ENCODE measurements around the gene SLC10A7.

Gene SLC10A7

DNA sequence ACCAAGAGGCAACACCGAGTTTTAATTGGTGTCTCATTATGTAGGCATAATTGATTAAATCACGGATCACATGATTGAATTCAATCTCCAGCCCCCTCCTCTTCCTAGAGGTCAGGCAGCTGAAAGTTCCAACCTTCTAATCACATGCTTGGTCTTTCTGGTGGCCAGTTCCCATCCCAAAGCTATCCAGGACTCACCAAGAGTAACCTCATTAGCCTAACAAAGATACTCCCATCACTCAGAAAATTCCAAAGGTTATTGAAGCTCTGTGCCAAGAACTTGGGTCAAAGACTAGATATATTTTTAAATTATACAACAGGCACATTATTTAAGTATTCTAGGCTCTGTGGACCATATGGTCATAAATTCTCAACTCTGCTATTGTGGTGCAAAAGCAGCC lies 65.1 kb downstream of the SLC10A7 start:
- Histone ChIP-seq H4K20me1 (ENCODE audit: control insufficient read depth, insufficient read depth, low read depth, low read length) (no peaks in the 10 kb centered on the region), H3K4me2 (ENCODE audit: low read length) (no peak overlapping the region), H3K4me3 (ENCODE audit: low read length) (no peak overlapping the region), H3K36me3 (ENCODE audit: control insufficient read depth, low read length) (no peaks in the 10 kb centered on the region), H3K79me2 (ENCODE audit: control insufficient read depth, low read length) (no peaks in the 10 kb centered on the region), H3K9me3 (ENCODE audit: control insufficient read depth, insufficient read depth, low read length) (no peaks in the 10 kb centered on the region), H3K27me3 (ENCODE audit: control insufficient read depth, low read length) (no peaks in the 10 kb centered on the region), H3K4me1 (ENCODE audit: control insufficient read depth, low read length) (peaks cover 6% of the 10 kb centered on the region), H3K27ac (ENCODE audit: low read depth, low read length) (no peak overlapping the region), H3F3A (ENCODE audit: control insufficient read depth, insufficient read depth) (no peaks in the 10 kb centered on the region), H3K9me2 (replicated peaks; ENCODE audit: control insufficient read depth, low read length) (no peaks in the 10 kb centered on the region)
- no peak for TF ChIP-seq EZH2phosphoT487 (IDR thresholded peaks at IDR 0.05; ENCODE audit: borderline replicate concordance, low read length)
- TF ChIP-seq, protein P1, sequence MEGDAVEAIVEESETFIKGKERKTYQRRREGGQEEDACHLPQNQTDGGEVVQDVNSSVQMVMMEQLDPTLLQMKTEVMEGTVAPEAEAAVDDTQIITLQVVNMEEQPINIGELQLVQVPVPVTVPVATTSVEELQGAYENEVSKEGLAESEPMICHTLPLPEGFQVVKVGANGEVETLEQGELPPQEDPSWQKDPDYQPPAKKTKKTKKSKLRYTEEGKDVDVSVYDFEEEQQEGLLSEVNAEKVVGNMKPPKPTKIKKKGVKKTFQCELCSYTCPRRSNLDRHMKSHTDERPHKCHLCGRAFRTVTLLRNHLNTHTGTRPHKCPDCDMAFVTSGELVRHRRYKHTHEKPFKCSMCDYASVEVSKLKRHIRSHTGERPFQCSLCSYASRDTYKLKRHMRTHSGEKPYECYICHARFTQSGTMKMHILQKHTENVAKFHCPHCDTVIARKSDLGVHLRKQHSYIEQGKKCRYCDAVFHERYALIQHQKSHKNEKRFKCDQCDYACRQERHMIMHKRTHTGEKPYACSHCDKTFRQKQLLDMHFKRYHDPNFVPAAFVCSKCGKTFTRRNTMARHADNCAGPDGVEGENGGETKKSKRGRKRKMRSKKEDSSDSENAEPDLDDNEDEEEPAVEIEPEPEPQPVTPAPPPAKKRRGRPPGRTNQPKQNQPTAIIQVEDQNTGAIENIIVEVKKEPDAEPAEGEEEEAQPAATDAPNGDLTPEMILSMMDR (IDR thresholded peaks at IDR 0.05; ENCODE audit: low read depth, low read length, poor library complexity, severe bottlenecking) = no peak

DNA sequence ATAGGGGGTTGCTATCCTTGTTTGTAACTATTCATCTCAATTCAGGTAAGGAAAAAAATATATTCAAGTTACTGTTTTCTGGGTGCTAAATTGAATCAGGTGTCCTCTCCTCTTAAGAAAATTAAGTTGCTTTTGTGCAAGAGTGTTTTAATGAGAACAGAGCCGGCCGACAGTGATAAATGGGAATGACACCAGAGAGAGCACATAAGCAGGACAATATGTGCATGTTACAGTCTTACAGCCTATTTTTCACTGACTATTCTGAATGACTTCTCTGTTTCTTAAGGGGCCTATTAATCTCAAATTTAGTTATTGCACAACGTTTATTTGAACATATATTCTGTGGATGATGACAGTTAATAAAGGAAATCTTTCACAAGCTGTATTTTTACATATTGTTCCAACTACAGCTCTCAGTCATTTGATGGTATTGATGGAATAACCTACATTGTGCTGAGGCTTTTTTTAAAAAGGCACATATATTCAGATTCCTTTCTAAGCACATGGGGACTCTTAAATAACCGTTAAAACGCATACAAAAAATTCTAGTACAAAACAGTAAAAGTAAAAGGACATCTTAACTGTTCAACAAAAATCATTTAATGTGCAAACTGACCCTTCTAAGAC lies 68.4 kb downstream of the SLC10A7 start:
- H3K4me1 ChIP-seq (ENCODE audit: control insufficient read depth, low read length) = peaks cover 2% of the 10 kb centered on the region
- H3K9me3 ChIP-seq (ENCODE audit: control insufficient read depth, insufficient read depth, low read length) = 0 out of 2 replicates have a peak, but pooled peaks cover 5% of the 10 kb centered on the region
- H3F3A ChIP-seq (ENCODE audit: control insufficient read depth, insufficient read depth) = no peaks in the 10 kb centered on the region
- no peaks in the 10 kb centered on the region for H4K20me1 ChIP-seq (ENCODE audit: control insufficient read depth, insufficient read depth, low read depth, low read length)
- no peaks in the 10 kb centered on the region for H3K36me3 ChIP-seq (ENCODE audit: control insufficient read depth, low read length)
- H3K79me2 ChIP-seq (ENCODE audit: control insufficient read depth, low read length) = no peaks in the 10 kb centered on the region
- H3K9me2 ChIP-seq (replicated peaks; ENCODE audit: control insufficient read depth, low read length) = no peaks in the 10 kb centered on the region
- TF ChIP-seq, protein P1 (IDR thresholded peaks at IDR 0.05; ENCODE audit: low read depth, low read length, poor library complexity, severe bottlenecking) = no peak
- no peak for TF ChIP-seq EZH2phosphoT487 (IDR thresholded peaks at IDR 0.05; ENCODE audit: borderline replicate concordance, low read length)
- H3K4me3 ChIP-seq (ENCODE audit: low read length) = no peak overlapping the region
- H3K27ac ChIP-seq (ENCODE audit: low read depth, low read length) = no peak overlapping the region
- H3K4me2 ChIP-seq (ENCODE audit: low read length) = no peak overlapping the region
- no peaks in the 10 kb centered on the region for H3K27me3 ChIP-seq (ENCODE audit: control insufficient read depth, low read length)

DNA sequence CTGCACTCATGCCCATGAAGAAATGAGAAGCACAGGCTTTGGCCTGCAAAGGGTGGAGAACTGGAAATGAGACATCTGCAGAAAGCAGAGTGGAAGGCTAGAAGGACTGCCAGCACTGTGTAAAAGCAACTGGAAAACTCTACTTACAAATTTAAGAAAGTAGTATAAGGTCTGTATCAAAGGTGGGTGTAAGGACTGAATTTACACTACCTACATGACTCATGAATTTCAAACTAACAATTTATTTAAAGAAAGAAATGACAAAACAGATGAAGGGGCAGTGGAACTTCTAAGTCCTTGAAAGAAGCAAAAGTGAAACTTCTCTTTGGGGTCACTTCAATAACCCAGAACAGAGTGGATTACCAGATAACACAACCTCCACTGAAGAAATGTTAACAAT lies 71.2 kb downstream of the SLC10A7 start:
- H4K20me1 ChIP-seq (ENCODE audit: control insufficient read depth, insufficient read depth, low read depth, low read length) = no peaks in the 10 kb centered on the region
- no peak overlapping the region for H3K4me2 ChIP-seq (ENCODE audit: low read length)
- no peak overlapping the region for H3K27ac ChIP-seq (ENCODE audit: low read depth, low read length)

More for the DNA sequence above, 71.2 kb downstream of the SLC10A7 start:
- TF ChIP-seq EZH2phosphoT487 (IDR thresholded peaks at IDR 0.05; ENCODE audit: borderline replicate concordance, low read length) = no peak
- TF ChIP-seq, protein P1 (IDR thresholded peaks at IDR 0.05; ENCODE audit: low read depth, low read length, poor library complexity, severe bottlenecking) = no peak
- Histone ChIP-seq H3K79me2 (ENCODE audit: control insufficient read depth, low read length) (no peaks in the 10 kb centered on the region), H3K27me3 (ENCODE audit: control insufficient read depth, low read length) (no peaks in the 10 kb centered on the region), H3K9me2 (replicated peaks; ENCODE audit: control insufficient read depth, low read length) (no peaks in the 10 kb centered on the region), H3K9me3 (ENCODE audit: control insufficient read depth, insufficient read depth, low read length) (0 out of 2 replicates have a peak, but pooled peaks cover 5% of the 10 kb centered on the region), H3K4me1 (ENCODE audit: control insufficient read depth, low read length) (no peaks in the 10 kb centered on the region), H3K4me3 (ENCODE audit: low read length) (no peak overlapping the region), H3F3A (ENCODE audit: control insufficient read depth, insufficient read depth) (no peaks in the 10 kb centered on the region), H3K36me3 (ENCODE audit: control insufficient read depth, low read length) (no peaks in the 10 kb centered on the region)

All from DOHH2 (cell line).